Stimulated activated CD4-positive, alpha-beta T cell treated with anti-CD3 and anti-CD28 coated beads, Interleukin-1b, Interleukin-23, amount 100 ng/mL, for 48 hours (primary cell): ENCODE results near the gene NKD1.

Experiments used
- DNase-seq: peaks from one replicate; pipeline ENCODE4 v3.0.0-alpha.2; 2020

Gene NKD1

DNA sequence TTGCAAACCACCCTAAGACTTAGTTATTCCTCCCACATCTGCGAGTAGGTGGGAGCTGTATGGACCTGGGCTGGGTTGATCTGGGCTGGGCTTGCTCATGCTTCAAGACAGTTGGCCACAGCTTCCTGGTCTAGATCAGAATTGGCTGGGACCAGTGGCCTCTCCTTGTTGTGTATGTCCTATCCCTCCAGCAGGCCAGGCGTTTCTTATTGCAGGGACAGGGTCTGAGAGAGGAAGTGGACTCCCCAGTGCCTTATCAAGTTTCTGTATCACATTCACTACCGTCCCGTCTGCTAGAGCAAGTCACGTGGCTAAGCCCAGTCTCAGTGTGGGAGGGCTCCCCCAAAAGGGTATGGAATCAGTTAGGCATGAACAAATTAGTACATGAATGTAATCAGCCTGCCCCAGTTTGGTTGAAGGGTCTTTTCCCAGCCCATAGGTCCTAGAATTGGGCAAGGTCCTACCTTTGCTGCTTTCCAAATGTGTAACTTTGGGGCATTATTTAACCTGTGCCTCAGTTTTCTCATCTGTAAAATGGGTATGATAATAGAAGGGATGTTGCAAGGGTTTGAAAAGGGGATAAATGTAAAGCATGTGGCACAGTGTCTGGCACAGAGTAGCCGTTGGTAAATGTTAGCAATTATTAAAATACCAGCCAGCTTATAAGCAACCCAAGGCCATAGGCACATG is 36.0 kb downstream of the NKD1 start:
- no peak for DNase-seq

DNA sequence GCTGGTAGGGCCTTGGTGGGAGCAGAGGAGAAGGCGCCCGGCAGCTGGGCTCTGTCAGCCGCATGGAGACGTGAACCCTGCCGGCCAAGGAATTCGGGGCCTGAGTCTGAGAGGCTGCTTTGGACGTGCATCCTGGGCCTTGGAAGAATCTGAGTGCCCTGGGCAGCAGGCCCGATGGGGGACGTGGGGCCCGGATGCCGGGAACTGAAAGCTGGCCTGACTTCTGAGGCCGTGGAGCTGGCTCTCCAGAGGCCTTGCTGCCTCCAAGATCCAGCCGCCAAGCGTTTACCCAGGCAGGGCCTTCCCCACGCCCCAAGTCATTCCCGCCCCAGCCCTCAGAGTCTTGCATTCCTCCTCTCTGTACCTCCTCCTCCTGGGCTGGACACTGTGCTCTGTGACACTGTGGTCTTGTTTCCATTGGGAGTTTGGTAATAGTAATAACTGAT is 37.2 kb downstream of the NKD1 start:
- DNase-seq: no peak

GRCh38 chr16:50587543-50587942 is 39.3 kb downstream of the NKD1 start:
- no peak for DNase-seq

DNA sequence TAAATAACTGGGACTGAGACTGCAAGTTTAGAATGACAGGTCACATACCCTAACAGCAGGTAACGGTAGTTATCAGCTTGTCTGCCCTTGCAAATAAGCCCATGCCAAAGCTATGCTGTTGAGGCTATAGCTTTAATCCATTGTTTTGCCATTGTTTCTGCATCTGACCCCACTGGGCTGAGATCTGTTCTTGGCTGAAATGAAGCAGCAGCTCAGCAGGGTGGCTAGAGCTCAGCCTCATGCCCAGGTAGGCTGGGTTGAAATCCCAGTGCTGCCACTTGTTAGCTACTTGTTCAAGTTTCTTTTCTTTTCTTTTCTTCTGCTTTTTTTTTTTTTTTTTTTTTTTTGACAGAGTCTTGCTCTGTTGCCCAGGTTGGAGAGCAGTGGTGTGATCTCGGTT is 40.1 kb downstream of the NKD1 start:
- no peak for DNase-seq

DNA sequence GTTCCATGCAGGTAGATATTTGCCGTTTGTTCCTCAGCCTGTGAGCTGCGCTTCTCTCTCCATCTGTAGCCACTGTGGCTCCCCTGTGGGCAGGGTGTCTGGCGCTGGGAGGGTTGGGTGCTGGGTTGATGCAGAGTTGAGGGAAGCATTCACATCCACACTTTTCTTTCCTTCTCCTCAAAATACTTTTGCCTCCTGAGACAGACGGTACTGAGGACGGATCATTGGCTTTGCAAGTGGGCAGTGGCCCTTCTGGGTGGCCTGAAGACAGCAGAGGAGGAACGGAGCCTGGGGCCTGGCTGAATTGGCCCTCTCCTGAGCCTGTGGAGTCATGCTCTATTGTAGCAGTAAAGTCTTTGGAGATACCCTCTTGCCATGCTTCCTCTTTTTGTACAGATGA is 43.0 kb downstream of the NKD1 start:
- DNase-seq: no peak

DNA sequence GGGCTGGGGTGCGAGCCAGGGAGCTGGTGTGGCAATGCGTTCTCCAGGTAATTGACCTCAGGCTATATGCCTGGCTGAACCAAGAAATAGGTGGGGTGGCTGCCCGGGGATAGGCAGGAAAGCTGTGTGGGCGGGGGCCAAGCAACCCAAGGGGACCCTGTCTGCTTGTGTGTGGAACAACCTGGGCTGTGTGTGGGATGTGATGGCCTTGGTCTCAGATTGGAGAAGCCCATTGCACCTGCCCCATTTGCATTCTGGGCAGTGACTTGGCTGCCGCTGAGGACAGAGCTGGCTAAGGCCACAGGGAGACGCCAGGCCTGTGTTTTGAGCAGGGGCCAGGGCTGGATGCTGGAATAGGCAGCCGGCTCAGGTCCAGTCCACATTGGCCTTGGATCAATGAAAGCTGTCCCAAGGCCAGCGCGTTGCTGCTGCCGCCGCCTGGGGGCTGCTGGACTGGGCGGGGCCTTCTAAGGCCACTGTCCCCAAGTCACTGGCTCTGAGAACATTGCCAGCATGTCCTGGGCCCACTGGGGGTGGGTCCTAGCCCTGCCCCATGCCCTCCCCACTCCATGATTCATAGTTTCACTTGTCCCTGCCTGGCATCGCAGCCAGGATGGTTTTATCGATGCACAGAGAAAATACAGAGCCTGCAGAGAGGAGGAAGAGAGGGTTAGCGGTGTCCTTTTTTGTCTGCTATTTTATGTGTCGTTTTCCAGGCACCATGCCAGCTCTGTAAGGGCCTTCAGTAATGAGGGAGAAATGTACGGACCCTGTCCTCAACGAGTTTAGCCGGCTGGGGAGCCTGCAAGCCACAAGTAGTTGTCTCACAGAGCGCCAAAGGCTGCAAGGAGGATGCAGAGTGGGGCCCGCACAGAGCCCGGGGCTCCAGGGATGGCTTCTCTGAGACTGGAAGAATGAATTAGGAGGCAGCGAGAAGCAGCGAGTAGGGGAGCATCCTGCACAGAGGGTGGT is 43.9 kb downstream of the NKD1 start:
- no peak for DNase-seq

DNA sequence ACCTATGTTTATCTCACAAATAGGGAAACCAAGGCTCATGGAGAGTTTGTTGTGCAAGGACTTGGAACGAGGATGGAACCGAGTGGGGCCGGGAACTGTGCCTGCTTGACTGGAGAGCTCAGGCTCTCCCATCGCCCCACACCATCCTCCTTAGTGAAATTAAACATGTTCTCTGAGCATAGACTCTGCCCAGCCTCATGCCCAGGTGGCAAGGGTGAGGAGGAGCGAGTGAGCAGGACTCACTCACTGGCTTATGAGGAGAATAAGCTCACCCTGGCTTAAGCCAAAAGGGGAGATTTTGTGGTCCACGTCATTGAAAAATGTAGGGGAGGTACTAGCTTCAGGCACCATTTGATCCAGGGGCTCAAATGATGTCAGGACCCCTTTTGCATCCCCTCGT is 44.8 kb downstream of the NKD1 start:
- DNase-seq: no peak

GRCh38 chr16:50593410-50594150 is 45.4 kb downstream of the NKD1 start:
- no peak for DNase-seq

DNA sequence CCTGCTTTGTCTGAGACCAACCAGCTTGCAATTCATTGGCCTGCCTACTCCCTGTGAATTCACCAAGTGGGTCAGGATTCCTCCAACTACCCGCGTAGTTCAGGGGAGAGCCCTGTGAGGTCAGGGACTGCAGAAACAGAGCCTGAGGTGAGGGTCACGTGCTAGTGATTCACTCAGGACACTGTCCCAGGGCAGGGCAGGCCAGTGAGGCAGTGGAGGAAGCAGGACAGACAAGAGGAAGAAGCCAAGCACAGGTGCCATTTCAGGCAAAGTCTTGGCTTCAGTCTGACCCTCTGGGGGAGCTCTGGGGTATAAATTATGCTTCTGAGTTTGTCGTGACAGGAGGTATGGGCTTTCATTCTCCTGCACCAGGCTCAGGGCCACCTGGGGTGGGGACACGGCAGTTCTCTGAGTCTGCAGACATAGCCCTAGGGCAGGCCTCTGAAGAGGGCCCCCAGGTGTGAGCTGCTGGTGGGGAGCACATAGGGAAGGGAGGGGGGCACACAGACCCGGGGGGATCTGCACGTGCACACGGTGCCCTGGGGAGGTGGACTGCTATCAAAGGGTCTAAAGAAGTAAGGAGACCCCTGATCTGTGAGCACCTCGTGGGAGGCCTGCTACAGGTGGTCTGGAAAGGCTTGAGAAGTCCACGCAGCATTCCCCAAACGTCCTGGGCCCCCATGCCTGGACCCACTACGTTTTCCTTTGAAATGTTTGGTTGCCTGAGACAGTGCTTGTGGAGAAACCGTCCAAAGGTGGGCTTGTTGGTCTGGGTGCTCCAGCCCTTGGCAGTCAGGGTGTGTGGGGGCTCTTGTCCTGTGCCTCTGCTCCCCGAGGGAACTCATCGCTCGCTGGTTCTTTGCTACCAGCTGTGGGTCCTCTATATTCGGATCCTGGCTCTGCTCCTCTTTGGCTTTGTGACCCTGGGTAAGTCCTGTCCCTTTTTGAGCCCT is 46.4 kb downstream of the NKD1 start:
- no peak for DNase-seq

DNA sequence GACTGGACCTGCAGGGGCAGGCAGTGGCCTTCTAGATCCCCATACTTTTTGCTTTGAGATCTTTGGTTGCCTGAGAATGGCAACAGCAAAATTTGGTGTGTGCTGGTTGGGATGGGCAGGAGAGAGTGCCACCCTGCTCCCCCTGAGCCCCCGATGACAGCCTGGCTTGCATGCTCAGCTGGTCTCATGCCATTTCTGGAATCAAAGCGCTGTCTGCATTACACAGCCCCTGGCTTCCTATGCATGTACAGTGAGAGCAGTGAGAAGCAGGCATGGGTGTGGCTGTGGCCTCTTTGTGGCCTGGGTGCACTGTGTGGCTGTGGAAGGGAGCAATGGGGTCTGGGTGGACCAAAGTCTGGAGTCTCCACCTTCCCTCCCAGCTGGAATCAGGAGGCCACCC is 47.7 kb downstream of the NKD1 start:
- no peak for DNase-seq

DNA sequence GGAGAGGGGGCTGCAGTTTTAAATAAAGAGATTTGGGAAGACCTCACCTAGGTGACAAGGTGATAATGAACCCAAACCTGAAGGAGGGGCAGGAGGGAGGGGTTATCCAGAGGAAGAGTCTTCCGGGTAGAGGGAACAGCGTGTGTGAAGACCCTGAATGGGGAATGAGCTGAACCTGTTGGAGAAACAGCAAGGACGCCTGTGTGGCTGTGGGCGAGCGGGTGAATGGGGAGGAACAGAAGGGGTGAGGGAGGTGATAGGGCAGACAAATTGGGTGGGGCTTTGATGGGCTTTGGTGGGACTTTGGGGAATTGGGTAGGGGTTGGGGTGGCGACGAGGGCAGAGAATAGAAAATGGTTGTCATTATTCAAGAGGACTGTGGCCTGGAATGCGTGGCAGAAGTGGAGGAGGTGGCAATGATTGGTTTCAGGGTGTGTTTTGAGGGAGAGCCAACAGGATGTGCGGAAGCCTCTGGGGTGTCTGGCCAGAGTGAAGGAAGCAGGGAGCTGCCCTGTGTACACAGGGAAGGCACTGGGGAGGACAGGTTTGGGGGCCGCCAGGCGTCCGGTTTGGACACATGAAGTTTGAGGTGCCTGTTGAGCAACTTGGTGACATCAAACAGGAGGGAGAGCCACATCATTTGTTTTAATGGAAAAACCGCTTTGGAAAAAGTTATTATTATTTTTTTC is 48.7 kb downstream of the NKD1 start:
- no peak for DNase-seq

DNA sequence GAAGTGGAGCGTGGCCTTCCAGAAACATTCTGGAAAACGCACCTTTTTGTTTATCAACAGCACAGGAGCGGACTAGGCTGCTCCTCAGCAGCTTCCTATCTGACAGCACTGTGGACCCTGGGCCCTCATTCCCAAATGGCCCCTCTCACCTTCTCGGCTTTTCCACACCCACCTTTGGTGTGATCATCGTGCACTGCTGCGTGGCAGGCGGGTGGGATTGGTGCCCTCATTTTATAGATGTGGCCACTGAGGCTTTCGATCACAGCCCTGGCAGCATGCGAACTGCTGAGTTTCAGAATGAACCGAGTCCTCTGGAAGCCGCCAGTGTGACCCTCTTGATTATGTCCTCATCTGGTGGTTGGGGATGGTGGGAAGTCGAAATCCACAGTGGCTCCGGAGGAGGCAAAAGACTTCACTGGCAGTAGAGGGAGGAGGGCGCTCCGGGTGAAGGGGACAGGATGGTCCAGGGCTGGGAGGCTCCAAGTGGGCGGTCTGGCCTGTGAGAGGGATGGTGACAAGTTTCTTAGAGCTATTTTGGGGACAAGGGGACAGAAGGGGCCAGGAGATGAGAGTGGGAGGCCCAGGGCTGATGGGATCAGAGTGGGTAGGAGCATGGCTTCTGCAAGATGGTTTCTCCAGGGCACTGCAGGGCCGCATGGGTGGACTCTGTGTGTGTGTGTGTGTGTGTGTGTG is 49.5 kb downstream of the NKD1 start:
- DNase-seq: no peak

DNA sequence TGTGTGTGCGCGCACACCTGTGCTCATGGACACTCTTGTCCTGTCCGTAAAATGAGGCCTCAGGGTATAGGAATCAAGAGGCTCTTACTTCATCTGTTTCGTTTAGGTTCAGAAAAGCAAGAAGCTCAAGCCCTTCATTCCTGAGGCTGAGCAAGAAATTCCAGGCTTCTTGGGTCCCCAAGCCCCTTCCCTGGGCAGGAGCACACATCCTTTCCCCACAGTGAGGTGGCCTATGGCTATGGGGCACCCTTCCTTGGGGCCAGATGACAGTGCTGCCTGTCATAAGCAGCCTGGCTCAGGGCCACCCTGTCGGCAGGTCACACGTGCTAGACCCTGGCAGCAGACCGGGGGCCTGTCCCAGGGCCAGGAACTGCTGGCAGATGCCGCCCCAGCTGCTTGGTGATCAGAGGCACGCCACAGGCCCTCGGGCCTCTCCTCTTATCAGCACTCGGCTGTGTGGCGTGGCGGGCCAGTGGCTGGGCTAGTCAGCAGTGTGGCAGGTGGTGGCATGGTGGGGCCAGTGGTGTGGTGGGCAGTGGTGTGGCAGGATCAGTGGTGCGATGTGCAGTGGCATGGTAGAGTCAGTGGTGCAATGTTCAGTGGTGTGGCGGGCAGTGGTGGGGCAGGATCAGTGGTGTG is 50.2 kb downstream of the NKD1 start:
- no peak for DNase-seq

- no peak for DNase-seq
These were observed 50.8 kb downstream of the NKD1 start for GRCh38 chr16:50598936-50599361.

- no peak for DNase-seq
These were observed 51.3 kb downstream of the NKD1 start for GRCh38 chr16:50599494-50599893.

DNA sequence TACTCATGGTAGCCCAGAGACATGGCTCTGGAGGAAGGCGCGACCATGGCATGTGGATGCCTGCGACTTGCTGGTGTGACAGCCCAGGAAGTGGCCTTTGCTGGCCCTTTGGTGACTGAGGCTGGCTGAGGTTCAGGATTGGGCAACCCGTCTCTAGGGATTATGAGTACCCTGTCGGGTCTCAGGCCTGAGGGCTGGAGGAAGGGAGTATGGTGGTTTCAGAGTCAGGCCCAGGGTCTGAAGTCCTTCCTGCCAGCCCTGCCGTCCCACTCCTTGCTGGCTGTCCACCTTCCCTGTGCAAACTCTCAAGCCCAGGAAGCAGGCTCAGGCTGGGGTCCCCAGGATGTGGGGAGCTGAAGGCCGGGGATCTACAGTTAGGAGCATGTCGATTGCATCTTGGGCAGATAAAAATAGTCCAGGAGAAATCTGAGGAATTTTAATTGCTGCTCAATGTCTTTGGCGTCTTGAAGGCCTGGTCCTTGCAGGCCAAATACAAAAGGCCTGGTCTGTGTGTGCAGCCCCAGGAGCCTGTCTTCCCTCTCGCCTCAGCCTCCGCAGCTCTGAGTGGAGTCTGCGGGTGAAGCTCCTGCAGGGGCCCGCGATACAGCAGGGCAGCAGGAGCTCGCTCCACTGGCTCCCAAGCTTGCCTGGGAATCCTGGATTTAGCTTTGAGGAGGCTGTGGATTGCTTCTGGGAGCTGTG is 52.5 kb downstream of the NKD1 start:
- no peak for DNase-seq

- DNase-seq: no peak
These were observed 53.1 kb downstream of the NKD1 start for GRCh38 chr16:50601341-50601740.

GRCh38 chr16:50602126-50602525 is 53.9 kb downstream of the NKD1 start:
- DNase-seq: no peak

GRCh38 chr16:50602531-50603205 is 54.5 kb downstream of the NKD1 start:
- DNase-seq: peak; percentile 15
